ENCODE data around the gene SIK3.

Gene SIK3

GRCh38 chr11:116794851-116795250 is 303.4 kb downstream of the SIK3 start:
- Histone ChIP-seq H3K9ac (ENCODE audit: low read depth, low read length) (no peak overlapping the region), H3K27ac (ENCODE audit: low read length) (no peak overlapping the region), H3K4me2 (ENCODE audit: insufficient read depth, low read length) (no peak overlapping the region), H3K4me3 (ENCODE audit: low read depth in 1 of 2, low read length in 2 of 2) (no peak overlapping the region), H3K79me2 (ENCODE audit: insufficient read depth, low read length) (no peaks in the 10 kb centered on the region), H4K20me1 (ENCODE audit: insufficient read depth, low read length) (no peaks in the 10 kb centered on the region), H2AFZ (ENCODE audit: low read depth, low read length) (no peak overlapping the region), H3K4me1 (ENCODE audit: insufficient read depth, low read length) (peaks cover 4% of the 10 kb centered on the region), H3K9me3 (ENCODE audit: insufficient read depth, low read length, severe bottlenecking) (no peaks in the 10 kb centered on the region), H3K27me3 (ENCODE audit: insufficient read depth, low read length, poor library complexity) (no peaks in the 10 kb centered on the region), H3K36me3 (ENCODE audit: insufficient read depth, low read length) (no peaks in the 10 kb centered on the region)
- TF ChIP-seq EZH2 (IDR thresholded peaks at IDR 0.05; ENCODE audit: borderline replicate concordance, low read depth, low read length, severe bottlenecking) (no peak), CTCF (IDR thresholded peaks at IDR 0.05; ENCODE audit: borderline replicate concordance, extremely low read depth, low read length, poor library complexity, severe bottlenecking) (no peak)
- no peak for DNase-seq
- ATAC-seq (ENCODE audit: insufficient read depth, low read depth) = no peak

- ATAC-seq (ENCODE audit: insufficient read depth, low read depth) = no peak
- no peak overlapping the region for H3K4me2 ChIP-seq (ENCODE audit: insufficient read depth, low read length)
- H4K20me1 ChIP-seq (ENCODE audit: insufficient read depth, low read length) = no peaks in the 10 kb centered on the region
- H3K27ac ChIP-seq (ENCODE audit: low read length) = no peak overlapping the region
- H3K79me2 ChIP-seq (ENCODE audit: insufficient read depth, low read length) = no peaks in the 10 kb centered on the region
- H3K27me3 ChIP-seq (ENCODE audit: insufficient read depth, low read length, poor library complexity) = no peaks in the 10 kb centered on the region
- TF ChIP-seq EZH2 (IDR thresholded peaks at IDR 0.05; ENCODE audit: borderline replicate concordance, low read depth, low read length, severe bottlenecking) = no peak
- TF ChIP-seq CTCF (IDR thresholded peaks at IDR 0.05; ENCODE audit: borderline replicate concordance, extremely low read depth, low read length, poor library complexity, severe bottlenecking) = no peak
- peaks cover 4% of the 10 kb centered on the region for H3K4me1 ChIP-seq (ENCODE audit: insufficient read depth, low read length)
- no peaks in the 10 kb centered on the region for H3K9me3 ChIP-seq (ENCODE audit: insufficient read depth, low read length, severe bottlenecking)
- no peaks in the 10 kb centered on the region for H3K36me3 ChIP-seq (ENCODE audit: insufficient read depth, low read length)
- peak overlapping the region; percentile 49; the same call in 1 of the 2 replicates for H2AFZ ChIP-seq (ENCODE audit: low read depth, low read length)
- DNase-seq = no peak
- no peak overlapping the region for H3K4me3 ChIP-seq (ENCODE audit: low read depth in 1 of 2, low read length in 2 of 2)
- H3K9ac ChIP-seq (ENCODE audit: low read depth, low read length) = no peak overlapping the region
These were observed 304.5 kb downstream of the SIK3 start for GRCh38 chr11:116793772-116794097.
